SU-DHL-6 (cell line): ENCODE data around the gene CPNE8.

ENCODE experiments used
- H2AFZ ChIP-seq: fragments of 200-600 bp; sonication (generic); 2 replicates; pipeline ENCODE4 v1.6.1; 2014; ENCODE audit warnings: low read depth, mild to moderate bottlenecking, moderate library complexity, mixed read lengths, antibody characterized with exemption, low read length; ENCODE audit not compliant: severe bottlenecking
- H3F3A ChIP-seq: fragments of 200-600 bp; shearing (Covaris generic); 2 replicates; pipeline ENCODE4 v1.6.0; 2016; ENCODE audit warnings: antibody characterized with exemption, mild to moderate bottlenecking; ENCODE audit not compliant: insufficient read depth
- H3K27ac ChIP-seq: fragments of 200-600 bp; sonication (generic); 2 replicates; pipeline ENCODE4 v1.5.1; 2016; ENCODE audit warnings: low read depth, mild to moderate bottlenecking, low read length, moderate library complexity, mixed read lengths
- H3K27me3 ChIP-seq: fragments of 200-600 bp; sonication (generic), shearing (Covaris generic); 2 replicates; pipeline ENCODE4 v1.6.0; 2014; ENCODE audit warnings: mild to moderate bottlenecking, low read length
- H3K36me3 ChIP-seq: fragments of 200-600 bp; sonication (generic); 2 replicates; pipeline ENCODE4 v1.6.1; 2014; ENCODE audit warnings: mild to moderate bottlenecking, low read length, mixed read lengths
- H3K4me2 ChIP-seq: fragments of 300-600, 200-600 bp; shearing (Covaris generic), sonication (generic); 2 replicates; pipeline ENCODE4 v1.6.0; 2014; ENCODE audit warnings: low read length, low read depth, mild to moderate bottlenecking; ENCODE audit not compliant: poor library complexity, severe bottlenecking
- H3K4me3 ChIP-seq: fragments of 200-600 bp; sonication (generic); 2 replicates; pipeline ENCODE4 v1.5.1; 2014; ENCODE audit warnings: antibody characterized with exemption, low read length, mild to moderate bottlenecking, mixed read lengths; ENCODE audit not compliant: insufficient read depth, poor library complexity, severe bottlenecking
- H3K79me2 ChIP-seq: fragments of 200-600 bp; sonication (generic); 2 replicates; pipeline ENCODE4 v1.6.1; 2014; ENCODE audit warnings: mild to moderate bottlenecking, low read length, moderate library complexity; ENCODE audit not compliant: insufficient read depth
- H3K9ac ChIP-seq: fragments of 200-600 bp; sonication (generic); 2 replicates; pipeline ENCODE4 v1.7.0; 2014; ENCODE audit warnings: mild to moderate bottlenecking, low read length
- H3K9me2 ChIP-seq: fragments of 200-600 bp; sonication (generic); replicated peaks from 2 replicates; pipeline ENCODE4 v1.6.1; 2014; ENCODE audit warnings: low read length; ENCODE audit not compliant: insufficient read depth
- H3K9me3 ChIP-seq: fragments of 200-600 bp; sonication (generic); 2 replicates; pipeline ENCODE4 v1.6.1; 2014; ENCODE audit warnings: low read length, mixed read lengths; ENCODE audit not compliant: insufficient read depth
- H4K20me1 ChIP-seq: fragments of 200-600 bp; sonication (generic); 2 replicates; pipeline ENCODE4 v1.6.1; 2014; ENCODE audit warnings: low read depth, mild to moderate bottlenecking, antibody characterized with exemption, low read length, moderate library complexity, mixed read lengths
- EZH2phosphoT487 ChIP-seq: fragments of 200-600 bp; sonication (generic), shearing (Covaris generic); conservative IDR thresholded peaks from 2 replicates; pipeline ENCODE4 v1.6.1; 2018; ENCODE audit warnings: mild to moderate bottlenecking, antibody characterized with exemption, low read length, moderate library complexity, mixed read lengths
- TF ChIP-seq, protein P1 (sequence below): fragments of 200-600 bp; sonication (generic); IDR thresholded peaks from one replicate; pipeline ENCODE4 v1.5.1; 2017; ENCODE audit warnings: antibody characterized with exemption, mild to moderate bottlenecking, low read length, moderate library complexity; ENCODE audit not compliant: insufficient read depth, poor library complexity, severe bottlenecking

CPNE8 gene

DNA sequence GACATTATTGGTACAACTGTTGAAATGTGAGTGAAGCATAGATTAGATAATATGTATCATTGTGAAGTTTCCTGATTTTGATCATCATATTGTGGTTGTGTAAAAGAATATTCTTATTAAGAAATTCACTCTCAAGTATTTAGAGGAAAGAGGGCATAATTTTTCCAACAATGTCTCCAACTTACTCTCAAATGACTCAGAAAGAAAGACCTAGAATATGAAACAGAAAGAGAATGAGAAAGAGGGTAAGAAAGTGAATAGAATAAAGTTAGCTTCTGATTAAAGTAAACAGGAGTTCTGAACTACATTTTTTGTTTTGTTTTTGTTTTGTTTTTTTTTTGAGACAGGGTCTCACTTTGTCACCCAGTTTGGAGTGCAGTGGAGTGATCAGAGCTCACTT, 123.0 kb downstream of the CPNE8 start:
- H4K20me1 ChIP-seq, result no peaks in the 10 kb centered on the region
- H3K9me3 ChIP-seq, result no peaks in the 10 kb centered on the region
- no peak overlapping the region for H2AFZ ChIP-seq
- no peak overlapping the region for H3K9ac ChIP-seq
- no peaks in the 10 kb centered on the region for H3K27me3 ChIP-seq
- no peaks in the 10 kb centered on the region for H3K9me2 ChIP-seq
- no peak overlapping the region for H3K4me3 ChIP-seq
- H3K27ac ChIP-seq, result no peak overlapping the region
- no peaks in the 10 kb centered on the region for H3K36me3 ChIP-seq
- H3K4me2 ChIP-seq, result no peak overlapping the region
- no peaks in the 10 kb centered on the region for H3K79me2 ChIP-seq
- no peak for TF ChIP-seq EZH2phosphoT487
- TF ChIP-seq, protein P1, sequence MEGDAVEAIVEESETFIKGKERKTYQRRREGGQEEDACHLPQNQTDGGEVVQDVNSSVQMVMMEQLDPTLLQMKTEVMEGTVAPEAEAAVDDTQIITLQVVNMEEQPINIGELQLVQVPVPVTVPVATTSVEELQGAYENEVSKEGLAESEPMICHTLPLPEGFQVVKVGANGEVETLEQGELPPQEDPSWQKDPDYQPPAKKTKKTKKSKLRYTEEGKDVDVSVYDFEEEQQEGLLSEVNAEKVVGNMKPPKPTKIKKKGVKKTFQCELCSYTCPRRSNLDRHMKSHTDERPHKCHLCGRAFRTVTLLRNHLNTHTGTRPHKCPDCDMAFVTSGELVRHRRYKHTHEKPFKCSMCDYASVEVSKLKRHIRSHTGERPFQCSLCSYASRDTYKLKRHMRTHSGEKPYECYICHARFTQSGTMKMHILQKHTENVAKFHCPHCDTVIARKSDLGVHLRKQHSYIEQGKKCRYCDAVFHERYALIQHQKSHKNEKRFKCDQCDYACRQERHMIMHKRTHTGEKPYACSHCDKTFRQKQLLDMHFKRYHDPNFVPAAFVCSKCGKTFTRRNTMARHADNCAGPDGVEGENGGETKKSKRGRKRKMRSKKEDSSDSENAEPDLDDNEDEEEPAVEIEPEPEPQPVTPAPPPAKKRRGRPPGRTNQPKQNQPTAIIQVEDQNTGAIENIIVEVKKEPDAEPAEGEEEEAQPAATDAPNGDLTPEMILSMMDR, result no peak
- H3F3A ChIP-seq, result no peaks in the 10 kb centered on the region

DNA sequence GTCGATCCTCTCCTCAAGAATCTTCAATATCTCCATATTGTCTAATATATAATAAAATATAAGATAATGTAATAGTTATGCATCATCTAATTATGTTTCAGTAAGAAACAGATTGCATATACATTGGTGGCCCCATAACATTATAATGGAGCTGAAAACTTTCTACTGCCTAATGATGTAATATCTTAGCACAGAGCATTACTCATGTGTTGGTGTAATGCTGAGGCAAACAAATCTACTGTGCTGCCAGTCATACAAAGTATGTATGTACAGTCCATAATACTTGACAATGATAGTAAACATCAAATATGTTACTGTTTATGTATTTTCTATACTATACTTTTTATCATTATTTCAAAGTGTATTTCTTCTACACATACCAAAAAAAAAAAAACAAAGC, 128.7 kb downstream of the CPNE8 start:
- Histone ChIP-seq H2AFZ (no peak overlapping the region), H3K4me3 (no peak overlapping the region), H3K27me3 (no peaks in the 10 kb centered on the region), H3K9me2 (no peaks in the 10 kb centered on the region), H3K9ac (no peak overlapping the region), H3K9me3 (no peaks in the 10 kb centered on the region), H3K4me2 (no peak overlapping the region), H4K20me1 (no peaks in the 10 kb centered on the region), H3F3A (no peaks in the 10 kb centered on the region), H3K79me2 (no peaks in the 10 kb centered on the region), H3K36me3 (no peaks in the 10 kb centered on the region), H3K27ac (no peak overlapping the region)
- no peak for TF ChIP-seq EZH2phosphoT487
- TF ChIP-seq, protein P1, result no peak

DNA sequence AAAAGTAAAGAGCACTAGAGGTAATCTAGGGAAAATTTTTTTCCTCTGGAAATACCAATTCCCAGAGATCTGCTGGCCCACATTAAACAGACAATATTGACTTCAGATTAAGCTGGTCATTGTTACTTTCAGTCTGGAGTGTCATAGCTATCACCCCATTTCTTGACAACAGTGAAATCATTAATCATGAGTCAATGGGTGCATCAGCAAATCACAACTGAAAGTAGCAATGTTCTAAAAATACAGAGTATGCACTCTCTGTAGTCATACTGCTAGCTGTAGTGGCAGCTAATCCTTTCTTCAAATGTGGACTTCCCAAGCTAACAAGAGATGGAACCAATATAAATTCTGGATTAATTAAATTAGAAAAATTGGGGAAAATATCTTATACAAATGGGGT, 129.9 kb downstream of the CPNE8 start:
- Histone ChIP-seq H4K20me1 (no peaks in the 10 kb centered on the region), H3K27me3 (no peaks in the 10 kb centered on the region), H3F3A (no peaks in the 10 kb centered on the region), H3K9me2 (no peaks in the 10 kb centered on the region), H3K9me3 (no peaks in the 10 kb centered on the region), H2AFZ (no peak overlapping the region), H3K4me2 (no peak overlapping the region), H3K79me2 (no peaks in the 10 kb centered on the region), H3K4me3 (no peak overlapping the region), H3K9ac (no peak overlapping the region), H3K27ac (no peak overlapping the region), H3K36me3 (no peaks in the 10 kb centered on the region)
- TF ChIP-seq, protein P1, result no peak
- TF ChIP-seq EZH2phosphoT487, result no peak
